GM23248 (cell line): ENCODE data around the gene RENBP.

Source experiments
- EZH2 ChIP-seq: fragments of 200-600 bp; sonication (generic); IDR thresholded peaks from 2 replicates; pipeline ENCODE4 v1.6.1; 2018; ENCODE audit warnings: antibody characterized with exemption, mild to moderate bottlenecking; ENCODE audit not compliant: insufficient read depth, poor library complexity, severe bottlenecking
- EZH2phosphoT487 ChIP-seq: fragments of 200-600 bp; sonication (generic); IDR thresholded peaks from 2 replicates; pipeline ENCODE4 v1.6.1; 2018; ENCODE audit warnings: antibody characterized with exemption, moderate library complexity, mild to moderate bottlenecking, low read depth; ENCODE audit not compliant: insufficient read depth

- TF ChIP-seq EZH2phosphoT487 (no peak), EZH2 (no peak)
Measured at GRCh38 chrX:153939573-153939972, 4.9 kb downstream of the RENBP start.
